HG02840 (cell line): ENCODE measurements around the gene INPP4A.

Source experiments
- ATAC-seq: cut with Tn5 transposase; IDR thresholded peaks from one replicate; pipeline ENCODE4 v1.9.1; 2021; ENCODE audit warnings: mild to moderate bottlenecking, moderate library complexity, moderate number of reproducible peaks; ENCODE audit not compliant: unreplicated experiment, low FRiP score

The INPP4A gene

DNA sequence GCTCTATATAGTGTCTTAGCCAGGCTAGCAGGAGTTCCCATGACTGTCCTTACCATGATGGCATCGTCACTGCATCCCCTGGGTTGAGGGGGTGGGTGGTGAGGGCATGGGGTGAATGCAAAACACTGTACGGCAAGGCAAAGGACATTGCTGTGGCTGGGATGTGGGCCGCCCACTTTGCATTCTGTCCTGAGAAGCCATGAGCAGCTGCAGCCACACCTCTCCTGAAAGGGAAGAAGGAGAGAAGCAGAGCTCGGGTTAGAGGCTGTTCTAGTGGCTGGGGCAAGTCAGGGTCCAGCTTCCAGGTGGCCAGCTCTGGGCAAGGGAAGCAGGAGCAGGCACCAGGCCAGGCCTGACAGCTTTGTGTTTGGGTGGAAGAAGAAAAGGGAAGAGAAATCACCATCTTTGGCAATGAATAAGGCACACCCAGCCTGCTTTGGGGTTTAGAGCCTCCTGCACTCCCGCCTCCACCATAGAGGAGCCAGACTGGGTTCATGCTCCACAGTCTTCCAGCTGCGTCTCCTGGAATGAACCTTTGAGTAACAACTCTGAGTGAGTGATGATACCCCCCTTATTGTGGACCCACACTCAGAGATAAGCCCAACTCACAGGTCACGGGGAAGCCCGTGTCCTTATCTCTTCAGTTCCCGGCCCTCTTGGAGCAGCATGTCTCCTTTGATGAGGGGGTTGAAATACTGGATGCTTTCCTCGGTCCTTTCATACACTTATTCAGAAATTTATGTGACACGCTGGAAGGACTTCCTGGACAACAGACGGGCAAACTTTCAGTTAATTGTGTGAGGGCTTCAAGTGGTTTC, 63.4 kb downstream of the INPP4A start:
- no peak for ATAC-seq

- no peak for ATAC-seq
Measured at GRCh38 chr2:98508709-98509066, 64.0 kb downstream of the INPP4A start.

DNA sequence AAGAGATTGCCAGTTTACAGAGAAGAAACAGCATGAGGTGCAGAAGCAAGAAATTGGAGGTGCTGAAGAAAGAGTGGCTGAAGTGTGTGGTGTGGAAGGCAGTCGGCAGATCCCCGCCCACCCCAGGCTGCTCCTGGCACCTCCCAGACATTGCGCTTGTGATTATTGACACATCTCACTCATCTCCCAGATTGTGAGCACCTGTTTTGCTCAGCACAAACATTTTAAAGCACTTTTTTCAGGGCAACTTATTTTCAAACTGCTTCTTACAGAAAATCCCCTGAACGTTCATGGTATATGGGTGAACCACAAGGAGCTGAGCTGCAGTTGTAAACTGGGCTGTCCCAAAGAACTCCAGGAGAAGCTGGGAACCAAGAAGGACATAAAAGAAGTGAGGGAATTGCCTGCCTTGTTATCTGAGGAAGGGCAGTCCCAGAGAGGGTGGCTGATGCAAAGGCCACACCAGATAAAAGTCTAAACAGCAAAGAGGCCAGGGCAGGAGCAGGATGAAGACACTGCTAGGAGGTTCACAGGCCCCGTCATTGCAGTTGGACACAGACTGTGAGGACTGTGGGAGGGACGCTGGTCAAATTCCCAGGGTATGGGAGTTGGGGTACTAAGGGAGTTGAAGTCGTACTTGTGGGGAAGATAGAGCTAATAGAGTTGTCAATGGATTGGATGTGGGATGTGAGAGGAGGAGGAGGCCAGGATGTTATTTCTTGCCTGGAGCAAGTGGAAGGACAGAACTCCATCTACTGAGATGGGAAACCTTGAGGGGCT, 65.1 kb downstream of the INPP4A start:
- ATAC-seq = no peak

DNA sequence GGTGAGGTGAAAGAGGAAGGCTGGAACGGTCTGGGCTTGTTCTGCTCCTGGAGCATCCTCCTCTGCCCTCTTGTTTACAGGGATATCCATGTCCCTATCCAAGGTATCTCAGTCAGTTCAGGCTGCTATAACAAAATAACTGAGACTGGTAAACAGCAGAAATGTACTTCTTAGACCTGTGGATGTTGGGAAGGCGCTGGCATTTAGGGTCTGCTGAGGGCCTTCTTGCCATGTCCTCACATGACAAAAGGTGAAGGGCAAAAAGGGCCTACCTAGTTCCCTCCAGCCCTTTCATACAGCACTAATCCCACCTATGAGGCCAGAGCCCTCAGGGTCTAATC, 65.6 kb downstream of the INPP4A start:
- no peak for ATAC-seq

DNA sequence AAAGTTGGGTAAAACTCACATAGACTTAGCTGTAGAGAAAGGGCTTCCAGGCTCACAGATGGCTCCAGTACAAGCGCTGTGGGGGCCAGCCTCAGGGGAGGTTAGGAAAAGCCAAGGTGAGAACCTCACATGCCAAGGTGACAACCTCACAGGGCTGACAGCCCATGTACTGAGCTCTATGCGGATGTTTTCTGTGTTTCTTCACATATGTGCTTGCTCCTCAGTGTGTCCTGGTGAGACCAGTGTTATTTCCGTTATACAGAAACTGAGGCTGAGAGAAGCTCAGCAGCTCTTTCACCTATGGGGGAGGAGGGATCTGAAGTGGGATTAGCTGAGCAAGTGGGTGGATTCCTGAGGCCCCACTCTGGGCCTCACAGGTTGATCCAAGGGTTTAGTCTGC, 67.3 kb downstream of the INPP4A start:
- ATAC-seq = no peak

DNA sequence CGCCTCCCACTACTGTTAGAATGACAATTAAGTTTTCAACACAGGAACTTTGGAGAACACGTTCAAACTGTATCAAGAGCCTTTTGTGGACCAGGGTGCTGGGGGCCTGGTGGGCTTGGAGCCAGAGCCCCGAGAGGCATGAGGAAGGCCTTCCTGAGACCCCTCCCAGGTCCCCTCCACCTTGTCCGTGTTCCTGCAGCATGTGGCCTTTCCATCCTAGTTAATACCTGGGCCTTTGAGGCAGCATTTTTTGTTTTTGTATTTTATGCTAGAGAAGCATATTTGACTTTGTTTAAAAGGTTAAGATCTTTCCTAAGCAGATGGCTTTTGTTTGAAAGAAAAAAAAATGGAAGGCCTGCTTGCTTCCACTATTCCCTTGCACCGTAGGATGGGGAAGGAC, 68.0 kb downstream of the INPP4A start:
- ATAC-seq = no peak

DNA sequence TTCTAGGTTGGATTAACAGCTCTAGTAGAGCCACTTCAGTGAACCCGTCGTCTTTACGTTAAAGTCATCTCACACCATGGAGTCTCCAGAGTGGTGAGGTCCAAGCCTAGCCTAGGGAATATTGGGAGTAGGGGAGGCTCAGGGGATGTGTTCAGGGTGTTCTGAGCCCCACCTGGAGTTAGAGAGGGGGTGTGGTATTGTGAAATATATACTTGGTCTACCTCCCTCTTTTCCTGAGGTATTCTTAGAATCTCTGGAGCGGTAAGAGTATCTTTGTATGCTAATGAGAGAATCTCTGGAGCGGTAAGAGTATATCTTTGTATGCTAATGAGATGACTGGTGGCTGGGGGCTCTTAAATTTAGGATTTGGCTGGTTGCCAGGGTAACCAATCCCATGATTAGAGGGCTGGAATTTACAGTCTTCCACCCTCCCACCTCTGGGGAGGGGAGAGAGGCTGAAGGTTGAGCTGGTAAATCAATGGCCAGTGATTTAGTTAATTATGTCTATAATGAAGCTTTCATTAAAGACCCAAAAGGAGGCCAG, 69.5 kb downstream of the INPP4A start:
- no peak for ATAC-seq

DNA sequence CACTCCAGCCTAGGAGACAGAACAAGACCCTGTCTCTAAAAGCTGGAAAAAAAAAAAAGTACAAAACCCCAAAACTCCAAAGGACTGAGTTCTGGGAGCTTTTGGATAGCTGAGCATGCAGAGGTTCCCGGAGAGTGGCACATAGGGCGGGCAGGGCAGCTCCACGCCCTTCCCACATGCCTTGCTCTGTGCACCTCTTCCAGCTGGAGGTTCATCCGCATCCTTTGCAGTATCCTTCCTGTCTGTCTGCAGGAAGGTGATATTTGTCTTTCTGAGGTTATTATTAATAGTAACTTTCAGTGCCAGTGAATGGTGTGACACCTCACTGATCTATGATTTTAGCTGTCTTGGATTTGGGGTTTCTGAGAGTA, 70.2 kb downstream of the INPP4A start:
- ATAC-seq = no peak

DNA sequence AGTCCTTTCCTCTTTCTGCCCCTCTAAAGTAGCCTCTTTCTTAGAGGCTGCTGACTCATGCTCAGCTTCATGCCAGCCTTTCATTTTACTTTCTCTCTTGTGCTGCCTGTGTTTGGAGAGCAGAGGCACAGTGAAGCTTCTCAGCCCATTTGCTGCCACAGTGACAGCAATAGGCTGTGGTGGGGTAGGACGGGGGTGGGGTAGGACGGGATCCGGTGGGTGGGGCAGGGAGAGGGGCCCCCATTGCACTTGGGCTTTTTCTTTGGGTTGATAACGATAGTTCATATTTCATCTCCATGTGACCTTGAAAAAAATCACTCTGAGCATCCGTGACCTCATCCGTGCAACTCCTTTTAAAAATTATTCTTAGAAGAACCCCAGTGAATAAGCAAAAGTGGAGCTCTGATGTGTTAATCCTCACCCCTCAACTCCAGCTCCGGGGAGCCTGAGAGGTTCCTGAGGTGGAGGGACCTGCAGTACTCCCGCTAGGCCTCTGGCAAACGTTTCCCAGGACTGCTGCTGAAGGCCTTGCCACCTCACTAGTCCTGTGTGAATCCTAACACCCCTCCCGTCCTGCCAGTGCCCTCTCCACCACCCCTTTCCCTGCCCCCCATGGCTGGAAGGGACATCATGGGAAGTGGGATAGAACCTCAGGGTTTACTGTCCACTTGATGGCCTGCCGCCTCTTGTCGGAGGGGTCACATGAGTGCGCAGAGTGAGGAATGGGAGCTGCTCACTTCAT, 70.8 kb downstream of the INPP4A start:
- ATAC-seq = no peak

GRCh38 chr2:98516571-98516970, 71.9 kb downstream of the INPP4A start:
- no peak for ATAC-seq

- no peak for ATAC-seq
Measured at GRCh38 chr2:98517636-98518035, 73.0 kb downstream of the INPP4A start.

DNA sequence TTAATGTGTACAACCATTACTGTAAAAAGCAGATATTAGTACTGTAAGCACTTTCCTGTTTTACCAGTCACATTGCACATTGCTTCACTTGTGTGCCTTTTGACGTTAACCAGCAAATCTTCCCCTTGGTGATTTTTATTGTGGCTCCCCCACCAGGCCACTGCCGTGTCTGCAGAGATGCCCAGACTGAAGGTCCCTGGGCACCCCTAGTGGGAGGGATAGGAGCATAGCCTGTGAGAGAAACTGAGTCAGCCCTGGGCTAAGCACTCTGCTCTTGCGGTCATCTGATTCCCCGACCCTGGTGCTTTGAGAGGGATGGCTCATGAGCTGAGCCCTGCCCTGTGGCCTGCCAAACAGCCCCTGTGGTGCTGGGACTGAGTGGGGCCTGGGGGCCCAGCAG, 73.4 kb downstream of the INPP4A start:
- ATAC-seq = no peak

GRCh38 chr2:98519156-98519555, 74.5 kb downstream of the INPP4A start:
- no peak for ATAC-seq

DNA sequence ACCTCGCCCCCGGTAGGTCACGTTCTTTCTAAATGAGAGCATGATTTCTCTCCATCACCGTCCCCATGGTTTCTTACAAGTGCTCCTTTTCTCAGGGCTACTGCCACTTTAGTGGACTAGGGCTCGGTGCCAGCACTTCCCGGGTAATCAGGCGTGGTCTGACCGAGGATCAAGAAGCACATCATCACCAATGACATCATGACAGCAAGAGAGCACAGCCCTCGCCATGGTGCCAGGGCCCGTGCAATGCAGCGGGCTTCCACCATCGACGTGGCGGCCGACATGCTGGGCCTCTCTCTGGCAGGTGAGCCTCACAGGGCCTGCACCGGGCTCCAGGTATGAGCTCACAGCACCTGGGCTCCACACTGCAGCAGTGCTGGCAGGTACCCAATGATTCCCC, 75.2 kb downstream of the INPP4A start:
- no peak for ATAC-seq

DNA sequence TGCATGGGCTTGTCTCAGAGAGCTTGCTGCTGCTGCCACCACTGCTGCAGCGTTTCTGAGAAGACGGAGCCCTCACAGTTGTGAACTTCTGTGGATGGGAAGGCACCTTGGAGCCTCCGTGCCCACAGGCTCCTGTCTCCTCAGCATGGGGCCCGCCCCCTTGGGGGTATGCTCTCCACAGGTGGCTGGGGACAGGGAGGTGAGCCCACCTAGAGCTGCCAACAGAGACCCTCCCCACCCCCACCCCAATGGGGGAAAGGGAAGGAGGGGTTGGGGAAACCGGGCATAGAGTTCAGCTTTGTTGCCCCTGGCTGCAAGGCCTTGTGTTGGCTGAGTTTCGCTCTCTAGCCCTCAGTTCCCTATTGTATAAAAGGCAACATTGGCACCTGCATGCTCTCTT, 76.1 kb downstream of the INPP4A start:
- no peak for ATAC-seq

DNA sequence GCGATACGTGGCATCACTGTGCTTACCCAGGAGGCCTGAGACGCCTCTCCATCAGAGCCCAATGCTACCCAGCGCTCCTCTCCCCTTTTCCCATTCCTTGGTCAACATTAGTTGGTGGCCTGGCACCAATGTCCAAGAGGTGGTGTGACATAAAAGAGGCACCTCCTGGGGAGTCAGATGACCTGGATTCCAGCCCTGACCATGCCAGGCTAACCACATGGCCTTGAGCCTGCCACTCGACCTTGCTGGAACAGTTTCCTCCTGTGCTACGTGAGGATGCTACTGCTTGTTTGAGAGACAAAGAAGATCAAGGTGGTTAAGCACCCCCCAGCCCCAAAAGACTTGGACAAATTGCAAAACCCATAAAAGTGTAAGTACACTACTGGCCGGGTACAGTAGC, 76.6 kb downstream of the INPP4A start:
- no peak for ATAC-seq

- no peak for ATAC-seq
Measured at GRCh38 chr2:98522854-98523253, 78.2 kb downstream of the INPP4A start.

- no peak for ATAC-seq
Measured at GRCh38 chr2:98524168-98524567, 79.5 kb downstream of the INPP4A start.

DNA sequence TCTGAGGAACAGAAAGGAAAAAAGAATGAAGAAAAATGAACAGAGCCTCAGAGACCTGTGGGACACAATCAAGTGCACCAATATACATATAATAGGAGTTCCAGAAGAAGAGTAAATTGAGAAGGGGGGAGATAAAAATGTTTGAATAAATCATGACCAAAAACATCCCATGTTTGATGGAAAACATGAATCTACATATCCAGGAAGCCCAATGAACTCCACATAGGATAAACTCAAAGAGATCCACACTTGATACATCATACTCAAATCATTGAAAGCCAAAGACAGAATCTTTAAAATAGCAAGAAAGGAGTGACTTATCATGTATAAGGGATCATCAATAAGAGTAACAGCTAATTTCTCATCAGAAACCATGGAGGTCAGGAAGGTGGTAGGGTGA, 83.7 kb downstream of the INPP4A start:
- ATAC-seq = no peak

- ATAC-seq = no peak
Measured at GRCh38 chr2:98530114-98530513, 85.5 kb downstream of the INPP4A start.

GRCh38 chr2:98532756-98533155, 88.1 kb downstream of the INPP4A start:
- ATAC-seq = no peak
